H1 (cell line): ENCODE data around the gene CCDC14. TPM values are rescaled to one million over a fixed set of nuclear protein-coding genes. Genes with fewer than 3 reads are reported as not detected.

Experiments
- CTCF ChIA-PET: fragments of 300-600 bp; sonication (Branson Sonifier 250); formaldehyde crosslinking; loops from one replicate; lab custom pipeline; 2021; ENCODE audit not compliant: partially characterized antibody; lab: Charles Lee
- POLR2A ChIA-PET: fragments of 300-600 bp; sonication (Branson Sonifier 250); formaldehyde crosslinking; loops from one replicate; lab custom pipeline; 2021; ENCODE audit warnings: inconsistent platforms; ENCODE audit not compliant: partially characterized antibody; lab: Charles Lee
- DNase-seq, 2 experiments: peaks; one replicate each; pipeline versions ENCODE4 v3.0.0 to v3.0.0-alpha.2; 2010 to 2022; ENCODE audit warnings: low spot score in 2 of 2, low read depth in 1 of 2, mixed read lengths in 1 of 2
- FAIRE-seq: peaks from 2 replicates; lab custom pipeline; 2011; peaks lifted over from hg19 to GRCh38; lab: Jason Lieb, UNC
- H2AFZ ChIP-seq: 2 replicates; pipeline ENCODE4 v1.8.1; 2012; ENCODE audit warnings: low read length, inconsistent platforms
- H2AK5ac ChIP-seq: 2 replicates; pipeline ENCODE4 v1.6.1; 2013; ENCODE audit warnings: low read depth, low read length
- H2BK120ac ChIP-seq: replicated peaks from 2 replicates; pipeline ENCODE3; 2013; ENCODE audit warnings: low read depth, low read length, inconsistent platforms
- H2BK12ac ChIP-seq: 2 replicates; pipeline ENCODE4 v1.6.1; 2013; ENCODE audit warnings: low read depth, low read length
- H2BK15ac ChIP-seq: 2 replicates; pipeline ENCODE4 v1.6.1; 2013; ENCODE audit warnings: low read length
- H2BK20ac ChIP-seq: 2 replicates; pipeline ENCODE4 v1.6.1; 2013; ENCODE audit warnings: low read length
- H2BK5ac ChIP-seq: 2 replicates; pipeline ENCODE4 v1.6.1; 2013; ENCODE audit warnings: low read depth, low read length
- H3K14ac ChIP-seq: 2 replicates; pipeline ENCODE4 v1.6.1; 2013; ENCODE audit warnings: inconsistent platforms; ENCODE audit not compliant: insufficient read length
- H3K18ac ChIP-seq: 2 replicates; pipeline ENCODE4 v1.6.1; 2013; ENCODE audit warnings: low read length; ENCODE audit errors: extremely low read depth
- H3K23ac ChIP-seq: 2 replicates; pipeline ENCODE4 v1.6.1; 2013; ENCODE audit warnings: inconsistent platforms; ENCODE audit not compliant: insufficient read length
- H3K23me2 ChIP-seq: 2 replicates; pipeline ENCODE4 v1.6.1; 2013; ENCODE audit warnings: low read depth, low read length
- H3K27ac ChIP-seq: 2 replicates; pipeline ENCODE4 v1.6.1; 2011; ENCODE audit warnings: low read depth, low read length, inconsistent platforms
- H3K27me3 ChIP-seq, 4 experiments: replicated peaks in 1 of 4; 1 replicate in 1 of 4; 2 replicates in 3 of 4; pipeline versions ENCODE4 v1.6.1 to v1.8.1; 2011 to 2013; ENCODE audit warnings: low read length in 3 of 4, mild to moderate bottlenecking in 3 of 4, inconsistent platforms in 2 of 4, mixed read lengths in 2 of 4, moderate library complexity in 1 of 4; ENCODE audit not compliant: control insufficient read depth in 3 of 4, insufficient read depth in 3 of 4; ENCODE audit errors: extremely low read depth in 1 of 4
- H3K36me3 ChIP-seq, 4 experiments: 2 replicates each; pipeline versions ENCODE4 v1.6.1 to v1.8.1; 2011 to 2013; ENCODE audit warnings: mild to moderate bottlenecking in 4 of 4, low read length in 3 of 4, moderate library complexity in 2 of 4, control low read depth in 1 of 4, inconsistent platforms in 1 of 4; ENCODE audit not compliant: insufficient read depth in 4 of 4, control insufficient read depth in 2 of 4
- H3K4ac ChIP-seq: replicated peaks from 2 replicates; pipeline ENCODE3; 2013; ENCODE audit warnings: low read length, low read depth, mixed read lengths, inconsistent platforms; ENCODE audit not compliant: insufficient read length
- H3K4me1 ChIP-seq, 4 experiments: replicated peaks in 1 of 4; 1 replicate in 1 of 4; 2 replicates in 3 of 4; pipeline versions ENCODE4 v1.6.1 to v1.8.1; 2011 to 2013; ENCODE audit warnings: low read length in 3 of 4, inconsistent platforms in 2 of 4, mixed read lengths in 1 of 4; ENCODE audit not compliant: insufficient read depth in 4 of 4, control insufficient read depth in 3 of 4
- H3K4me2 ChIP-seq, 2 experiments: 2 replicates each; pipeline versions ENCODE4 v1.6.1 to v1.8.1; 2011 to 2013; ENCODE audit warnings: low read depth in 2 of 2, low read length in 2 of 2, control low read depth in 1 of 2, inconsistent platforms in 1 of 2, mild to moderate bottlenecking in 1 of 2; ENCODE audit not compliant: insufficient read depth in 1 of 2
- H3K4me3 ChIP-seq, 4 experiments: fragments of 200-600, 300-600 bp in 1 of 4; sonication (generic), shearing (Covaris generic), sonication (Bioruptor Twin) in 1 of 4; 2 replicates each; pipeline versions ENCODE4 v1.5.1 to v1.8.1; 2011 to 2016; ENCODE audit warnings: low read length in 4 of 4, low read depth in 3 of 4, control low read depth in 2 of 4, inconsistent platforms in 2 of 4, mild to moderate bottlenecking in 2 of 4, mixed read lengths in 1 of 4, moderate library complexity in 1 of 4; ENCODE audit not compliant: insufficient read depth in 2 of 4; ENCODE audit errors: extremely low read depth in 1 of 4
- H3K56ac ChIP-seq: replicated peaks from 2 replicates; pipeline ENCODE3; 2013; ENCODE audit warnings: low read depth, mild to moderate bottlenecking, mixed read lengths, low read length, inconsistent platforms; ENCODE audit not compliant: insufficient read length
- H3K79me1 ChIP-seq: 2 replicates; pipeline ENCODE4 v1.6.1; 2013; ENCODE audit warnings: low read depth, low read length, control low read depth
- H3K79me2 ChIP-seq, 2 experiments: 2 replicates each; pipeline versions ENCODE4 v1.6.1 to v1.8.1; 2012 to 2013; ENCODE audit warnings: low read length in 2 of 2, mild to moderate bottlenecking in 2 of 2, inconsistent platforms in 1 of 2; ENCODE audit not compliant: insufficient read depth in 2 of 2, control insufficient read depth in 1 of 2
- H3K9ac ChIP-seq, 4 experiments: replicated peaks in 1 of 4; 1 replicate in 1 of 4; 2 replicates in 3 of 4; pipeline versions ENCODE4 v1.6.1 to v1.8.1; 2011 to 2013; ENCODE audit warnings: low read depth in 3 of 4, low read length in 3 of 4, control low read depth in 2 of 4, mild to moderate bottlenecking in 2 of 4, moderate library complexity in 2 of 4, inconsistent platforms in 1 of 4; ENCODE audit errors: extremely low read depth in 1 of 4
- H3K9me3 ChIP-seq, 2 experiments: 2 replicates each; pipeline versions ENCODE4 v1.6.1 to v1.8.1; 2012 to 2013; ENCODE audit warnings: mild to moderate bottlenecking in 2 of 2, moderate library complexity in 2 of 2, control low read depth in 1 of 2, inconsistent platforms in 1 of 2, low read depth in 1 of 2, low read length in 1 of 2, mixed read lengths in 1 of 2; ENCODE audit not compliant: insufficient read depth in 2 of 2
- H4K20me1 ChIP-seq, 2 experiments: replicated peaks in 1 of 2; 2 replicates each; pipeline versions ENCODE3 to v1.8.1; 2011 to 2013; ENCODE audit warnings: inconsistent platforms in 2 of 2, low read length in 2 of 2, mild to moderate bottlenecking in 1 of 2; ENCODE audit not compliant: insufficient read depth in 2 of 2, control insufficient read depth in 1 of 2
- H4K5ac ChIP-seq: 2 replicates; pipeline ENCODE4 v1.6.1; 2013; ENCODE audit warnings: low read length, low read depth, mixed read lengths, inconsistent platforms; ENCODE audit not compliant: insufficient read length
- H4K8ac ChIP-seq: 2 replicates; pipeline ENCODE4 v1.8.0; 2013; ENCODE audit warnings: mild to moderate bottlenecking, moderate library complexity, low read length, inconsistent platforms; ENCODE audit not compliant: insufficient read depth; ENCODE audit errors: extremely low read depth
- H4K91ac ChIP-seq: replicated peaks from 2 replicates; pipeline ENCODE3; 2013; ENCODE audit warnings: low read length, mixed read lengths, inconsistent platforms; ENCODE audit not compliant: insufficient read length
- BACH1 ChIP-seq: IDR thresholded peaks from 2 replicates; pipeline ENCODE4 v1.6.1; 2012; ENCODE audit warnings: low read length, improper control_type of control experiment
- BRCA1 ChIP-seq: IDR thresholded peaks from 2 replicates; pipeline ENCODE4 v1.6.1; 2012; ENCODE audit warnings: low read depth, low read length, improper control_type of control experiment
- POLR2A ChIP-seq, 2 experiments: IDR thresholded peaks; 1 replicate in 1 of 2; 2 replicates in 1 of 2; pipeline ENCODE4 v1.6.1; 2011; ENCODE audit warnings: low read depth in 2 of 2, low read length in 2 of 2, mild to moderate bottlenecking in 2 of 2; ENCODE audit errors: control extremely low read depth in 1 of 2
- POLR2AphosphoS5 ChIP-seq: IDR thresholded peaks from 2 replicates; pipeline ENCODE4 v1.6.1; 2011; ENCODE audit warnings: low read depth, low read length
- RAD21 ChIP-seq, 2 experiments: IDR thresholded peaks in 1 of 2; conservative IDR thresholded peaks in 1 of 2; 2 replicates each; pipeline ENCODE4 v1.6.1; 2011; ENCODE audit warnings: low read depth in 2 of 2, low read length in 2 of 2, improper control_type of control experiment in 1 of 2, inconsistent platforms in 1 of 2, mild to moderate bottlenecking in 1 of 2, moderate library complexity in 1 of 2
- RBBP5 ChIP-seq: IDR thresholded peaks from 2 replicates; pipeline ENCODE4 v1.7.1; 2012; ENCODE audit warnings: low read depth, mild to moderate bottlenecking, inconsistent platforms, low read length, moderate library complexity, borderline replicate concordance
- SIRT6 ChIP-seq: IDR thresholded peaks from one replicate; pipeline ENCODE4 v1.7.1; 2012; ENCODE audit warnings: low read length, inconsistent platforms
- TAF1 ChIP-seq: IDR thresholded peaks from 2 replicates; pipeline ENCODE4 v1.6.1; 2011; ENCODE audit warnings: mild to moderate bottlenecking, low read depth, low read length
- TBP ChIP-seq: IDR thresholded peaks from 2 replicates; pipeline ENCODE4 v1.6.1; 2011; ENCODE audit warnings: low read depth, low read length, improper control_type of control experiment
- WGBS, 2 experiments: shearing (Covaris generic) in 1 of 2; methylation state at CpG; one replicate each; pipeline versions ENCODE4 v1.1.6 to v1.1.7; 2013 to 2015; ENCODE audit warnings: low lambda C conversion rate in 2 of 2, mixed read lengths in 2 of 2, inconsistent platforms in 1 of 2, low coverage in 1 of 2, missing lambda C conversion rate in 1 of 2; ENCODE audit not compliant: insufficient replicate concordance in 2 of 2, insufficient coverage in 1 of 2, insufficient read length in 1 of 2; ENCODE audit errors: extremely low coverage in 1 of 2, missing lambda C conversion rate in 1 of 2; 5-methylcytosine and 5-hydroxymethylcytosine counted together
- polyA plus RNA-seq, 7 experiments: library from polyadenylated mRNA; depleted of rRNA in 3 of 7; stranded (reverse) in 5 of 7; unstranded in 2 of 7; fragments of >200 nt in 5 of 7; fragments of 200-250 nt in 2 of 7; gene quantifications; 1 replicate in 5 of 7; 2 replicates in 1 of 7; 4 replicates in 1 of 7; pipeline versions ENCODE4 v1.2.1 to v1.2.3, GENCODE V29; 2011 to 2013; ENCODE audit warnings: missing spikeins in 2 of 7, mixed read lengths in 2 of 7
- total RNA-seq: library from RNA; stranded (reverse); fragmentation: NEBNext Ultra II Directional; extraction: Animal tissue kit (Norgen Biotek cat#: 25700); gene quantifications from 2 replicates; pipeline ENCODE4 v1.2.1, GENCODE V29; 2021
- TF ChIP-seq, protein P1 (sequence below): IDR thresholded peaks from 2 replicates; pipeline ENCODE4 v1.6.1; 2011; ENCODE audit warnings: low read length, improper control_type of control experiment

Gene CCDC14
- total and polyA plus RNA-seq, 2 of the 8 experiments (the other 6 are each of a cell fraction or from before 2014, with no cell fraction given) = 53.6 to 95.7 TPM

- H4K8ac ChIP-seq = peak within 1 kb of the TSS; percentile 72
- peak within 1 kb of the TSS in 3 of 4 experiments; percentile 42 to 57 (median 55); a peak in 6 of 7 replicates for H3K9ac ChIP-seq
- H4K91ac ChIP-seq = no peak within 1 kb of the TSS
- ChIA-PET POLR2A (interaction anchor here (1.5 kb wide), 1 partner anchor 14 kb away, joined by 5 read pairs; no protein-coding TSS in a partner anchor), CTCF (no interaction called here)
- H3K18ac ChIP-seq = peak within 1 kb of the TSS; percentile 62
- DNase-seq (peak; percentile 87), FAIRE-seq (no peak)
- no peaks in the 10 kb centered on the region for H4K20me1 ChIP-seq
- H3K9me3 ChIP-seq = no peaks in the 10 kb centered on the region
- H3K4me2 ChIP-seq = peak within 1 kb of the TSS; percentile 85 to 93
- no peak within 1 kb of the TSS for H3K4ac ChIP-seq
- H3K27me3 ChIP-seq = peaks cover 0 to 9% (median 4%) of the 10 kb centered on the region in 4 experiments; a peak in 3 of 7 replicates
- H3K79me1 ChIP-seq = no peaks in the 10 kb centered on the region
- H2AFZ ChIP-seq = 0 out of 2 replicates have a peak within 1 kb of the TSS, but pooled peaks have one; percentile 95
- peak within 1 kb of the TSS; percentile 0 for H3K14ac ChIP-seq
- H3K23me2 ChIP-seq = peaks cover 10% of the 10 kb centered on the region
- no peak within 1 kb of the TSS for H2BK20ac ChIP-seq
- no peak within 1 kb of the TSS for H3K23ac ChIP-seq
- no peak within 1 kb of the TSS; the same call in 1 of the 2 replicates for H2BK12ac ChIP-seq
- peak within 1 kb of the TSS; percentile 65 to 89 (median 82) for H3K4me3 ChIP-seq
- 0 out of 2 replicates have a peak within 1 kb of the TSS, but pooled peaks have one; percentile 12 for H2BK15ac ChIP-seq
- no peaks in the 10 kb centered on the region for H3K36me3 ChIP-seq
- peak within 1 kb of the TSS; percentile 36 for H4K5ac ChIP-seq
- WGBS, 2 experiments = 1% methylated on average over 33 of the region's 70 CpGs; no CpG with 5 or more reads in 1 of the 2 experiments
- no peak within 1 kb of the TSS for H2BK120ac ChIP-seq
- H2BK5ac ChIP-seq = peak within 1 kb of the TSS; percentile 56; the same call in 1 of the 2 replicates
- peaks cover 0 to 6% (median 3%) of the 10 kb centered on the region in 4 experiments; a peak in 4 of 7 replicates for H3K4me1 ChIP-seq
- no peaks in the 10 kb centered on the region for H3K79me2 ChIP-seq
- no peak within 1 kb of the TSS for H3K27ac ChIP-seq
- H2AK5ac ChIP-seq = no peak within 1 kb of the TSS
- peak within 1 kb of the TSS; percentile 66 for H3K56ac ChIP-seq
- no peak for TF ChIP-seq SIRT6
- peak; percentile 80 for TF ChIP-seq TAF1
- no peak for TF ChIP-seq RAD21 (IDR thresholded peaks at IDR 0.05 in 1 of 2, conservative IDR thresholded peaks at IDR 0.05 in 1 of 2; ENCODE audit: low read depth in 2 of 2, low read length in 2 of 2)
- TF ChIP-seq BRCA1 = no peak
- peak in 1 of 2 experiments; percentile 65; a peak in 2 of 3 replicates for TF ChIP-seq POLR2A (IDR thresholded peaks at IDR 0.05; ENCODE audit: control extremely low read depth in 1 of 2, low read depth in 2 of 2, low read length in 2 of 2)
- peak; percentile 71; the same call in 1 of the 2 replicates for TF ChIP-seq RBBP5
- peak; percentile 83 for TF ChIP-seq POLR2AphosphoS5
- TF ChIP-seq, protein P1, sequence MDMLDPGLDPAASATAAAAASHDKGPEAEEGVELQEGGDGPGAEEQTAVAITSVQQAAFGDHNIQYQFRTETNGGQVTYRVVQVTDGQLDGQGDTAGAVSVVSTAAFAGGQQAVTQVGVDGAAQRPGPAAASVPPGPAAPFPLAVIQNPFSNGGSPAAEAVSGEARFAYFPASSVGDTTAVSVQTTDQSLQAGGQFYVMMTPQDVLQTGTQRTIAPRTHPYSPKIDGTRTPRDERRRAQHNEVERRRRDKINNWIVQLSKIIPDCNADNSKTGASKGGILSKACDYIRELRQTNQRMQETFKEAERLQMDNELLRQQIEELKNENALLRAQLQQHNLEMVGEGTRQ = 0 out of 2 replicates have a peak, but pooled peaks have one; percentile 26
- TF ChIP-seq TBP = peak; percentile 60; the same call in 1 of the 2 replicates
- TF ChIP-seq BACH1 = peak; percentile 53
Measured at GRCh38 chr3:123884203-123884831, 76.7 kb downstream of the CCDC14 start, which contains the start of gene MYLK. TSS of gene MYLK (minus strand) at chr3:123884332. CDS start at chr3:123793841, 90,491 bp downstream.
